ENCODE results near the gene KIF5B. TPM values are rescaled to one million over a fixed set of nuclear protein-coding genes. Genes with fewer than 3 reads are reported as not detected.
"Not testable (repeated sequence)": the region's sequence is repeated elsewhere in the genome, so short reads cannot be mapped to it uniquely, and the experiment has no call there.

KIF5B gene
- total RNA-seq, 4 donors from 2014 or later: 253 to 317 (median 298) TPM

DNA sequence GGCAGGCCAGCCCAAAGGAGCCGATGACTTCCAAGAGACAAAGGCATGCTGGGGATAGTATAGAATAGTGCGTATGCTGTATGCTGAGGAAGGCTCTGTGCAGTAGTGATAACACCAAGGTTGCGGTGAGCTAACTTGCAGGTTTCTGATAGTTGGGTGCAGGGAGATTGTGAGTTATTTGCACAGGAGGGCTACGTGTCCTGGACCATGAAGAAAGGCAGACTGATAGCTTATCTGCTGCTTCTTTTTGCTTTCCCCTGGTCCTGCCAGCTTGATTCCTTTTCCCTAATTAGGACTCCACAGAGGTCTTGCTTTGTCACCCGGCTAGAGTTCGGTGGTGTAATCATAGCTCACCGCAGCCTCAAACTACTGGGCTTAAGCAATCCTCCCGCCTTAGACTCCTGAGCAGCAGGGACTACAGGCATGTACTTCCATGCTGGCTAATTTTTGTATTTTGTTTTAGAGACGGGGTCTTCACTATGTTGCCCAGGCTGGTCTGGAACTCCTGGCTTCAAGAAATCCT, 83.6 kb downstream of the KIF5B start:
- H3K4me3 ChIP-seq: no peak overlapping the region
- no peaks in the 10 kb centered on the region for H3K9me3 ChIP-seq
- H3K27ac ChIP-seq (replicated peaks in 1 of 4): no peak overlapping the region
- no peaks in the 10 kb centered on the region for H3K36me3 ChIP-seq
- peaks cover 0 to 2% (median 0%) of the 10 kb centered on the region in 4 donors for H3K4me1 ChIP-seq
- H3K27me3 ChIP-seq: no peaks in the 10 kb centered on the region
- intact Hi-C loops (cut with DNase I): no loop called here
- TF ChIP-seq POLR2A (IDR thresholded peaks at IDR 0.05; ENCODE audit: low read depth): no peak
- no peak for TF ChIP-seq EP300 (IDR thresholded peaks at IDR 0.05)
- TF ChIP-seq POLR2AphosphoS5 (IDR thresholded peaks at IDR 0.05): no peak
- TF ChIP-seq, protein P1, sequence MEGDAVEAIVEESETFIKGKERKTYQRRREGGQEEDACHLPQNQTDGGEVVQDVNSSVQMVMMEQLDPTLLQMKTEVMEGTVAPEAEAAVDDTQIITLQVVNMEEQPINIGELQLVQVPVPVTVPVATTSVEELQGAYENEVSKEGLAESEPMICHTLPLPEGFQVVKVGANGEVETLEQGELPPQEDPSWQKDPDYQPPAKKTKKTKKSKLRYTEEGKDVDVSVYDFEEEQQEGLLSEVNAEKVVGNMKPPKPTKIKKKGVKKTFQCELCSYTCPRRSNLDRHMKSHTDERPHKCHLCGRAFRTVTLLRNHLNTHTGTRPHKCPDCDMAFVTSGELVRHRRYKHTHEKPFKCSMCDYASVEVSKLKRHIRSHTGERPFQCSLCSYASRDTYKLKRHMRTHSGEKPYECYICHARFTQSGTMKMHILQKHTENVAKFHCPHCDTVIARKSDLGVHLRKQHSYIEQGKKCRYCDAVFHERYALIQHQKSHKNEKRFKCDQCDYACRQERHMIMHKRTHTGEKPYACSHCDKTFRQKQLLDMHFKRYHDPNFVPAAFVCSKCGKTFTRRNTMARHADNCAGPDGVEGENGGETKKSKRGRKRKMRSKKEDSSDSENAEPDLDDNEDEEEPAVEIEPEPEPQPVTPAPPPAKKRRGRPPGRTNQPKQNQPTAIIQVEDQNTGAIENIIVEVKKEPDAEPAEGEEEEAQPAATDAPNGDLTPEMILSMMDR (IDR thresholded peaks at IDR 0.05): no peak
- 86% methylated on average over 9 of the region's 9 CpGs for WGBS
- no peak for DNase-seq (ENCODE audit: extremely low spot score)

DNA sequence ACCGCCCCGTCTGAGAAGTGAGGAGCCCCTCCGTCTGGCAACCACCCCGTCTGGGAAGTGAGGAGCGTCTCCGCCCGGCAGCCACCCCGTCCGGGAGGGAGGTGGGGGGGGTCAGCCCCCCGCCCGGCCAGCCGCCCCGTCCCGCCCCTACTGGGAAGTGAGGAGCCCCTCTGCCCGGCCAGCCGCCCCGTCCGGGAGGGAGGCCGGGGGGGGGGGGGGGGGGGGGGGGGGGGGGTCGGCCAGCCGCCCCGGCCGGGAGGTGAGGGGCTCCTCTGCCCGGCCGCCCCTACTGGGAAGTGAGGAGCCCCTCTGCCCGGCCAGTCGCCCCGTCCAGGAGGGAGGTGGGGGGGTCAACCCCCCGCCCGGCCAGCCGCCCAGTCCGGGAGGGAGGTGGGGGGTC, 86.4 kb downstream of the KIF5B start:
- H3K9me3 ChIP-seq; H3K4me3 ChIP-seq; DNase-seq (ENCODE audit: extremely low spot score); H3K27me3 ChIP-seq; intact Hi-C loops (cut with DNase I); H3K4me1 ChIP-seq; H3K27ac ChIP-seq (replicated peaks in 1 of 4); H3K36me3 ChIP-seq: not testable (repeated sequence)
- no CpG with 5 or more reads among the region's 32 CpGs for WGBS

GRCh38 chr10:31963589-31963980, 92.6 kb downstream of the KIF5B start:
- TF ChIP-seq POLR2AphosphoS5 (IDR thresholded peaks at IDR 0.05): no peak
- TF ChIP-seq POLR2A (IDR thresholded peaks at IDR 0.05; ENCODE audit: low read depth): no peak
- TF ChIP-seq, protein P1 (IDR thresholded peaks at IDR 0.05): no peak
- TF ChIP-seq EP300 (IDR thresholded peaks at IDR 0.05): no peak
- Histone ChIP-seq H3K27ac (replicated peaks in 1 of 4) (no peak overlapping the region), H3K36me3 (no peaks in the 10 kb centered on the region), H3K27me3 (no peaks in the 10 kb centered on the region), H3K4me1 (no peaks in the 10 kb centered on the region), H3K9me3 (no peaks in the 10 kb centered on the region), H3K4me3 (no peak overlapping the region)
- no peak for DNase-seq (ENCODE audit: extremely low spot score)
- intact Hi-C loops (cut with DNase I): no loop called here
- WGBS: no CpG with 5 or more reads among the region's 1 CpG

GRCh38 chr10:31962826-31963588, 93.2 kb downstream of the KIF5B start:
- no peaks in the 10 kb centered on the region for H3K9me3 ChIP-seq
- no peak overlapping the region for H3K4me3 ChIP-seq
- H3K27me3 ChIP-seq: no peaks in the 10 kb centered on the region
- H3K27ac ChIP-seq (replicated peaks in 1 of 4): no peak overlapping the region
- DNase-seq (ENCODE audit: extremely low spot score): no peak
- TF ChIP-seq POLR2AphosphoS5 (IDR thresholded peaks at IDR 0.05) (no peak), POLR2A (IDR thresholded peaks at IDR 0.05; ENCODE audit: low read depth) (no peak), EP300 (IDR thresholded peaks at IDR 0.05) (no peak)
- TF ChIP-seq, protein P1 (IDR thresholded peaks at IDR 0.05): no peak
- 95% methylated on average over 4 of the region's 4 CpGs for WGBS
- intact Hi-C loops (cut with DNase I): no loop called here
- no peaks in the 10 kb centered on the region for H3K4me1 ChIP-seq
- no peaks in the 10 kb centered on the region for H3K36me3 ChIP-seq

DNA sequence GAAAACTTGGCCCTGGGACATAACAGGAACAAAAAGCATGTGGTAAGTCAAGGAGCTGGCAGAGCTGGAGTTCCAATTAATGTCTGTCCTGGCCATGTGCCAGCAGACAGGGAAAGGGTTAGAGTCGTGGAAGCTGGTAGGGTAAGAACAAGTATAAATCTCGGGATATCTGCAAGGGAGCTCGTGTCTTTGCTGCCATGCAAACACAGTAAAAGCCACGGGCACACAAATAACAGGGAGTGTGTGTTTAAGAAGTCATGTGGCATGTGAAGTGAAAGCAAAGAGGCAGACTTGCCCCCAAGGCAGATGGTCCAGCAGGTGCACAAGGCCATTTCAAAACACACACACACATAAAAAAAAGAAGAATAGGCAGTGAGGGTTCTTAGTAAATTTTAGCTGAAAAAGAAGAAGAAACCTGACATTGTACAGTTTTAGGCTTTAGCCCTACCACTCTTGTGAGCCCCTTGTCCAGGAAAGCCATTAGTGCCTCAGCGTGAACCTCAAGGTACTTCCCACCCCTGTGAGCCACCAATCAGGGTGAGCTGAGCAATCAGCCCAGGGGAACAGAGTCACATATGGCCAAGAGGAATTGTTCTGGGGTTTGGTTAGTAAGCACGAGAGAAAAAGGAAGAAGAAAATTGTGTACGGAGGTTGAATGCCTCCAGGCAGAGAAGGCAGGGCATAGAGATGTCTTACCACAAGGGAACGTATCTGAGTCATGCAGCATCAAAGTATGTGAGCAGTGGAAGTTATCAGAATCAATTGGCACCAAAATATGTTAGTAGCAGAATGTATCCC, 94.7 kb downstream of the KIF5B start:
- DNase-seq (ENCODE audit: extremely low spot score): no peak
- Histone ChIP-seq H3K27me3 (no peaks in the 10 kb centered on the region), H3K9me3 (no peaks in the 10 kb centered on the region), H3K4me3 (no peak overlapping the region), H3K36me3 (no peaks in the 10 kb centered on the region), H3K4me1 (no peaks in the 10 kb centered on the region), H3K27ac (replicated peaks in 1 of 4) (no peak overlapping the region)
- intact Hi-C loops (cut with DNase I): no loop called here
- WGBS: 70% methylated on average over 8 of the region's 8 CpGs
- TF ChIP-seq, protein P1 (IDR thresholded peaks at IDR 0.05): no peak
- TF ChIP-seq POLR2AphosphoS5 (IDR thresholded peaks at IDR 0.05) (no peak), POLR2A (IDR thresholded peaks at IDR 0.05; ENCODE audit: low read depth) (no peak), EP300 (IDR thresholded peaks at IDR 0.05) (no peak)

Measured in esophagus muscularis mucosa (tissue), 4 donors.